Esophagus squamous epithelium (tissue), 4 donors: Measurements from ENCODE around the gene OGFR.

Source experiments
- POLR2A ChIP-seq, 4 donors: fragments of 450-650 bp; IDR thresholded peaks; one replicate each; pipeline ENCODE4 v1.6.1; 2017; ENCODE audit warnings: antibody characterized with exemption in 4 of 4, mild to moderate bottlenecking in 4 of 4, moderate library complexity in 3 of 4
- TF ChIP-seq, protein P1 (sequence below), 6 experiments: fragments of 450-650 bp in 4 of 6; fragments of 200-600 bp in 2 of 6; sonication (generic) in 2 of 6; IDR thresholded peaks; one replicate each; pipeline ENCODE4 v1.5.1; 2016 to 2019; ENCODE audit warnings: antibody characterized with exemption in 6 of 6, mild to moderate bottlenecking in 4 of 6, moderate library complexity in 4 of 6

DNA sequence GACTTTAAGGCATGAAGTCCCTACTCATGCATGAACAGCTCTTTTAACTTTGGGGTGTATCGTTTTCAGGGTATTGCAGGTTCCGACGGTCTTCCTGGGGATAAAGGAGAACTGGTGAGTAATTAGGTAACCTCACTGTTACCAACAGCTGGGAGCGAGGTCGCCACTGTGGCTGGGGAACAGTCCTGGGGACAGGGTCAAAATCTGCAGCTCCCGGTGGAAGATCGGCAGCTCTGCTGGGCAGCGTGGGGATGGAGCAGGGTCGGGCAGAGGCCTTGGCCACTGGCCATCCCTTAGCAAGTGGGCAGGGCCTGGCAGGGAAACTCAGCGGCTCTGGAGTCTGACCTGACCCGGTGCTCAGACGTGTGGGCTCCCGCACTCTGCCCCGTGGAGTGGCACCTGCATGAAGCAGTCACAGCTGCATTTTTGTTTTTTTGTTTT lies 28.3 kb downstream of the OGFR start:
- TF ChIP-seq, protein P1, sequence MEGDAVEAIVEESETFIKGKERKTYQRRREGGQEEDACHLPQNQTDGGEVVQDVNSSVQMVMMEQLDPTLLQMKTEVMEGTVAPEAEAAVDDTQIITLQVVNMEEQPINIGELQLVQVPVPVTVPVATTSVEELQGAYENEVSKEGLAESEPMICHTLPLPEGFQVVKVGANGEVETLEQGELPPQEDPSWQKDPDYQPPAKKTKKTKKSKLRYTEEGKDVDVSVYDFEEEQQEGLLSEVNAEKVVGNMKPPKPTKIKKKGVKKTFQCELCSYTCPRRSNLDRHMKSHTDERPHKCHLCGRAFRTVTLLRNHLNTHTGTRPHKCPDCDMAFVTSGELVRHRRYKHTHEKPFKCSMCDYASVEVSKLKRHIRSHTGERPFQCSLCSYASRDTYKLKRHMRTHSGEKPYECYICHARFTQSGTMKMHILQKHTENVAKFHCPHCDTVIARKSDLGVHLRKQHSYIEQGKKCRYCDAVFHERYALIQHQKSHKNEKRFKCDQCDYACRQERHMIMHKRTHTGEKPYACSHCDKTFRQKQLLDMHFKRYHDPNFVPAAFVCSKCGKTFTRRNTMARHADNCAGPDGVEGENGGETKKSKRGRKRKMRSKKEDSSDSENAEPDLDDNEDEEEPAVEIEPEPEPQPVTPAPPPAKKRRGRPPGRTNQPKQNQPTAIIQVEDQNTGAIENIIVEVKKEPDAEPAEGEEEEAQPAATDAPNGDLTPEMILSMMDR (IDR thresholded peaks at IDR 0.05) = no peak
- no peak for TF ChIP-seq POLR2A (IDR thresholded peaks at IDR 0.05)
